Testis (tissue), 3 donors: Measurements from ENCODE around the gene HINT2. TPM values are rescaled to one million over a fixed set of nuclear protein-coding genes. Genes with fewer than 3 reads are reported as not detected.

Experiments used
- DNase-seq: peaks from one replicate; pipeline ENCODE4 v3.0.0-alpha.2; 2019
- H3K27ac ChIP-seq, 2 donors: fragments of 200-600 bp; sonication (generic); one replicate each; pipeline ENCODE4 v1.5.1; 2019
- H3K27me3 ChIP-seq: fragments of 200-600 bp; sonication (generic); one replicate; pipeline ENCODE4 v1.5.1; 2019
- H3K36me3 ChIP-seq: fragments of 200-600 bp; sonication (generic); one replicate; pipeline ENCODE4 v1.5.1; 2017; ENCODE audit warnings: low read depth; ENCODE audit errors: missing control alignments
- H3K4me1 ChIP-seq: fragments of 200-600 bp; sonication (generic); one replicate; pipeline ENCODE4 v1.5.1; 2019
- H3K4me3 ChIP-seq, 2 donors: fragments of 200-600 bp; sonication (generic); one replicate each; pipeline ENCODE4 v1.5.1; 2017 to 2019
- H3K9me3 ChIP-seq: fragments of 200-600 bp; sonication (generic); one replicate; pipeline ENCODE4 v1.5.1; 2017
- POLR2A ChIP-seq: fragments of 450-650 bp; IDR thresholded peaks from one replicate; pipeline ENCODE4 v1.6.1; 2017; ENCODE audit warnings: antibody characterized with exemption, mild to moderate bottlenecking, moderate library complexity
- WGBS, 2 donors: methylation state at CpG; one replicate each; pipeline ENCODE4 v1.1.5; 2018; 5-methylcytosine and 5-hydroxymethylcytosine counted together
- intact Hi-C: fragments of 100-400 bp; cut with DNase I; formaldehyde crosslinking; loops from one replicate; pipeline ENCODE4 v1.15.1; 2023; ENCODE audit warnings: low total_unique reads
- polyA plus RNA-seq: library from polyadenylated mRNA; stranded (reverse); fragments of 350-450 nt; fragmentation: Illumina TruSeq; extraction: RNeasy Lipid Tissue Mini Kit (QIAGEN cat#74804); gene quantifications from one replicate; pipeline ENCODE4 v1.2.3, GENCODE V29; 2014; ENCODE audit warnings: low read depth, low replicate concordance; ENCODE audit not compliant: insufficient read depth
- total RNA-seq, 2 donors: library from RNA; depleted of rRNA; stranded (reverse); fragments of >200 nt; gene quantifications; one replicate each; pipeline ENCODE4 v1.2.3, GENCODE V29; 2016
- TF ChIP-seq, protein P1 (sequence below), 3 experiments: fragments of 450-650 bp in 2 of 3; fragments of 200-600 bp in 1 of 3; sonication (generic) in 1 of 3; IDR thresholded peaks; one replicate each; pipeline ENCODE4 v1.5.1; 2016 to 2019; ENCODE audit warnings: antibody characterized with exemption in 3 of 3, mild to moderate bottlenecking in 2 of 3, moderate library complexity in 1 of 3

The HINT2 gene
- total and polyA plus RNA-seq, 3 donors from 2014 or later = 36.1 to 55.1 (median 36.9) TPM

DNA sequence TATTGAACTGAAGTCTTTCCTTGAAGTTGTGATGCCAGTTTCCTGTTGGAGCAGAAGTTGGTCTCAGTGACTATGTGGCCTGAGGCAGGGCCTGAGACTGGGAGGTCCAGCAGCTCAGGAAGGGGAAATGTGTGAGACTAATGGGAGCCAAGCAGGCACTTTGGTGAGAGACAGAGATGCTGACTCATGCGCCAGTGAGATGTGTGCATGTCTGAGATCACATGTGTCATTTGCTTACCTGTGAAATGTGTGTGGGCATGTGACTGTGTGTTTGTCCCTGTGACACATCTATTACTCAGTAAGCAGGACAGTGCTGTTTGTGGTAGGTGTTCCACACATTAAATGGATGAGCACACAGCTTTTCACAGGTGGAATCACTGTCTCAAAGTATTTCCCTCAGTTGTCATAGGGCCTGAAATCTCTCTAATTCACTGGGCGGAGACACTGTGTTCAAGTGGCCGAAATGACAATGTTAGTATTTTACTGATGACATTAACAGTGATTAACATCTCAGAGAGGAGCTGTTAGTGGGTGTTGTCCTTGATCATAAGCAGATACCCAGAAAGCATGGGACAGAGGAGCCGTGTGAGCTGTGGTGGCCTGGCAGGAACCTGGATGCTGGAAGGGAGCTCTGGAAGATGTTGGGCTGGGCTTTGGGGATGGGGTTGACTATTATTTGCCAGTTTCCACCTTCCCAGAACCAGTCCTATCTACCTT is 16.0 kb downstream of the HINT2 start:
- no peak overlapping the region for H3K27ac ChIP-seq
- TF ChIP-seq, protein P1, sequence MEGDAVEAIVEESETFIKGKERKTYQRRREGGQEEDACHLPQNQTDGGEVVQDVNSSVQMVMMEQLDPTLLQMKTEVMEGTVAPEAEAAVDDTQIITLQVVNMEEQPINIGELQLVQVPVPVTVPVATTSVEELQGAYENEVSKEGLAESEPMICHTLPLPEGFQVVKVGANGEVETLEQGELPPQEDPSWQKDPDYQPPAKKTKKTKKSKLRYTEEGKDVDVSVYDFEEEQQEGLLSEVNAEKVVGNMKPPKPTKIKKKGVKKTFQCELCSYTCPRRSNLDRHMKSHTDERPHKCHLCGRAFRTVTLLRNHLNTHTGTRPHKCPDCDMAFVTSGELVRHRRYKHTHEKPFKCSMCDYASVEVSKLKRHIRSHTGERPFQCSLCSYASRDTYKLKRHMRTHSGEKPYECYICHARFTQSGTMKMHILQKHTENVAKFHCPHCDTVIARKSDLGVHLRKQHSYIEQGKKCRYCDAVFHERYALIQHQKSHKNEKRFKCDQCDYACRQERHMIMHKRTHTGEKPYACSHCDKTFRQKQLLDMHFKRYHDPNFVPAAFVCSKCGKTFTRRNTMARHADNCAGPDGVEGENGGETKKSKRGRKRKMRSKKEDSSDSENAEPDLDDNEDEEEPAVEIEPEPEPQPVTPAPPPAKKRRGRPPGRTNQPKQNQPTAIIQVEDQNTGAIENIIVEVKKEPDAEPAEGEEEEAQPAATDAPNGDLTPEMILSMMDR (IDR thresholded peaks at IDR 0.05) = no peak
- no peak for TF ChIP-seq POLR2A
- no peak for DNase-seq
- 88 to 95% methylated on average over 3 to 4 of the region's 4 CpGs for WGBS, 2 donors
- no peaks in the 10 kb centered on the region for H3K27me3 ChIP-seq
- intact Hi-C loops = no loop called here
- no peaks in the 10 kb centered on the region for H3K4me1 ChIP-seq
- H3K4me3 ChIP-seq = no peak overlapping the region
- H3K9me3 ChIP-seq = no peaks in the 10 kb centered on the region
- no peaks in the 10 kb centered on the region for H3K36me3 ChIP-seq

DNA sequence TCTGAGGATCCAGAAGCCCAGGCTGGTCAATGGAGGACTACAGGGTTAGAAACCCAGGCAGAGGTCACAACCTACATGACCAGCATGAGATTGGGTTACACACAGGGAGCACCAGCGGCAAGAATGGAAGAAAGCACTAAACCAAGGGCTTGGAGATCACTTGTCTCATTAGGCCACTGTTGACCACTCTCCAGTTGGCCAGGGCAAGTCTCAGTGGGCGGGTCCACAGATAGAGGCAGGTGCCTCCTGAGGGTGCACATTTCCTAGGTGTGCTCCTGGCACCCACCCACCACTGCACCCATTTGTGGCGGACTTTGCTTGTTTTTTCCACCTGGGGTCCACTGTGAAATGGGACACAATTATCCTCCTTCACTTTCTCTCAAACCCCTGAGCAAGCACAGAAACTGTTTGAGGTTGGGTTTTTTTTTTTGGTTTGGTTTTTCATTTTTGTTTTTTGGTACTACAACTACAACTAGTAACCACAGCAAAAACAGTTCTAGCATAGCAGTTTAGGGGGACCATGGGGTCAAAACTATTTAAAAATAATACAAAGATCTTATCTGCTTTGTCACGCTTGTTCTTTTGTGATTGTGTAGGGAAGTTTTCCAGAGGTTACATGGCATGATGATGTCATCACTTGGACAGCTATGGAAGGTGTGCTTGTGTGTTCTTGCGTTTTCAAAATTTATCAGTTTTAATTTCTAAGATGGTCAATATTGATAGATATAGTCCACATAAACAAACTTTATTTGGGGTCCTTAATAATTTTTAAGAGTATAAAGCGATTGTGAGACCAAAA is 17.3 kb downstream of the HINT2 start:
- intact Hi-C loops = no loop called here
- no peak overlapping the region for H3K4me3 ChIP-seq
- no peaks in the 10 kb centered on the region for H3K36me3 ChIP-seq
- TF ChIP-seq POLR2A = no peak
- TF ChIP-seq, protein P1 (IDR thresholded peaks at IDR 0.05) = no peak
- WGBS, 2 donors = 89 to 92% methylated on average over 6 of the region's 6 CpGs
- H3K9me3 ChIP-seq = no peaks in the 10 kb centered on the region
- H3K27ac ChIP-seq = no peak overlapping the region
- H3K27me3 ChIP-seq = no peaks in the 10 kb centered on the region
- no peak for DNase-seq
- H3K4me1 ChIP-seq = peaks cover 4% of the 10 kb centered on the region

DNA sequence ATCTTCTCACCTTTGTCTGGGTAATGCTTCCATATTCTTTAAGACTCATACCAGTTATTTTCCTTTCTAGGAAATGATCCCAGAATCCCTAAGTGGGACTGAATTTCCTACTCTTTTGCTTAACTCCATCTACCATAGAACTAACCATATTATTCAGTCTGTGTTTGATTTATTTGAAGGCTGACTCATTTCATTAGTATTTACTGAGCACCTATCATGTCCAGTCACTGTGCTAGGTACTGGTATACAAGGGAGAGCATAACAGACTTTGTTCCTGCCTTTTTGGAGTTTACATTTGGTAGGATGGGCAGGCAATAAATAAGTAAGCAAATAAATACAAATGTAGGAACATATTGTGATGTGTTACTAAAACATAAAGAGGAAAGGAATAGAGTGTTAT is 19.1 kb downstream of the HINT2 start:
- Histone ChIP-seq H3K27me3 (no peaks in the 10 kb centered on the region), H3K4me3 (no peak overlapping the region), H3K27ac (no peak overlapping the region), H3K9me3 (no peaks in the 10 kb centered on the region), H3K4me1 (peaks cover 16% of the 10 kb centered on the region), H3K36me3 (no peaks in the 10 kb centered on the region)
- TF ChIP-seq, protein P1 (IDR thresholded peaks at IDR 0.05) = no peak
- no peak for TF ChIP-seq POLR2A
- intact Hi-C loops = no loop called here
- no peak for DNase-seq

DNA sequence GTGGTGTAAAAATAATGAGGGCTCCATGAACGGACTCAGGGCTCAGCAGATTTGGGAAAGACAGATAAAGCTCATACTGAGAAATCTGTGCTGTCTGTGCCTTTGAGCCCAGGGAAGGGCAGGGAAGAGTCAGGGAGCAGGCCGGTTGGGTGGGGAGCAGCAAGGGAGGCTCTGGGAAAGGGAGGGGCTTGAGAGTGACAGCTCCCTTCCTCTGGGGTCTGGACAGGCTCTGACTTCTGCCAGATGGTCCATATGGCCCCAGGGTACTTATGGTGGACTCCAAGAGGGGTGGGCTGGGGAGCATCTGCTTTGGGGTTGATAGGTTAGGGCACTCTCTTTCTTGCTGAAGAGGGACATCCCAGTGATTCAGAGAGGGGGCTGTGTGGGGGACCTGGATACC is 21.4 kb downstream of the HINT2 start:
- no peak overlapping the region for H3K27ac ChIP-seq
- no peaks in the 10 kb centered on the region for H3K36me3 ChIP-seq
- peaks cover 26% of the 10 kb centered on the region for H3K4me1 ChIP-seq
- intact Hi-C loops = no loop called here
- DNase-seq = no peak
- H3K9me3 ChIP-seq = no peaks in the 10 kb centered on the region
- WGBS, 2 donors = 54% methylated on average over 2 of the region's 2 CpGs
- H3K27me3 ChIP-seq = no peaks in the 10 kb centered on the region
- TF ChIP-seq POLR2A = no peak
- TF ChIP-seq, protein P1 (IDR thresholded peaks at IDR 0.05) = no peak
- no peak overlapping the region for H3K4me3 ChIP-seq
